A549 (cell line): ENCODE results near the gene PKP4. TPM values are rescaled to one million over a fixed set of nuclear protein-coding genes. Genes with fewer than 3 reads are reported as not detected.

Source experiments
- ATAC-seq, 2 experiments: fragments of 200-7000 bp in 1 of 2; fragments of >200 bp in 1 of 2; cut with Nextera tagmentation in 1 of 2; cut with Tn5 transposase in 1 of 2; 3 replicates each; pipeline versions ENCODE4 v1.8.0 to v1.9.1; 2018 to 2020; ENCODE audit warnings: mild to moderate bottlenecking in 1 of 2, moderate library complexity in 1 of 2
- CTCF ChIA-PET: fragments of 300-600 bp; sonication (Branson Sonifier 250); formaldehyde crosslinking; extraction: SDS; loops from one replicate; lab custom pipeline; 2021; ENCODE audit warnings: antibody characterized with exemption, inconsistent platforms; lab: Yijun Ruan, JAX
- POLR2A ChIA-PET: fragments of 350-600 bp; formaldehyde crosslinking; extraction: SDS; loops from one replicate; lab custom pipeline; 2021; ENCODE audit warnings: antibody characterized with exemption, inconsistent platforms; lab: Yijun Ruan, JAX
- DNase-seq, 2 experiments: peaks; one replicate each; pipeline versions ENCODE4 v3.0.0 to v3.0.0-alpha.2; 2011 to 2016; ENCODE audit warnings: low read depth in 1 of 2, low spot score in 1 of 2
- FAIRE-seq: peaks from 2 replicates; lab custom pipeline; 2011; peaks lifted over from hg19 to GRCh38; lab: Jason Lieb, UNC
- H3K27ac ChIP-seq, 2 experiments: fragments of >200 bp; sonication (Bioruptor Twin); formaldehyde crosslinking; 3 replicates each; pipeline ENCODE4 v1.5.1; 2016 to 2017
- H3K4me1 ChIP-seq: fragments of >200 bp; sonication (Bioruptor Twin); formaldehyde crosslinking; 3 replicates; pipeline ENCODE4 v1.6.1; 2016
- H3K4me2 ChIP-seq: fragments of >200 bp; sonication (Bioruptor Twin); formaldehyde crosslinking; 3 replicates; pipeline ENCODE4 v1.6.1; 2016
- H3K4me3 ChIP-seq: fragments of >200 bp; sonication (Bioruptor Twin); formaldehyde crosslinking; 3 replicates; pipeline ENCODE4 v1.5.1; 2016
- H3K9me3 ChIP-seq: fragments of >200 bp; sonication (Bioruptor Twin); formaldehyde crosslinking; 3 replicates; pipeline ENCODE4 v1.6.1; 2016
- ATOH8 ChIP-seq: fragments of 250-450 bp; sonication (Bioruptor Pico); IDR thresholded peaks from 2 replicates; pipeline ENCODE4 v1.5.0; 2020; ENCODE audit warnings: low read depth, mild to moderate bottlenecking, moderate library complexity
- BCL3 ChIP-seq: fragments of >200 bp; sonication (Bioruptor Twin); formaldehyde crosslinking; IDR thresholded peaks from 3 replicates; pipeline ENCODE4 v1.6.1; 2016
- CBX8 ChIP-seq: fragments of 200-600 bp; sonication (generic); IDR thresholded peaks from 2 replicates; pipeline ENCODE4 v1.6.1; 2016
- CEBPB ChIP-seq, 2 experiments: fragments of >200 bp in 1 of 2; sonication (Bioruptor Twin) in 1 of 2; formaldehyde crosslinking in 1 of 2; IDR thresholded peaks; 2 replicates each; pipeline ENCODE4 v1.6.1; 2012 to 2016
- CTCF ChIP-seq: fragments of >200 bp; sonication (Bioruptor Twin); formaldehyde crosslinking; IDR thresholded peaks from 3 replicates; pipeline ENCODE4 v1.5.1; 2016
- ELK1 ChIP-seq: fragments of 150-350 bp; IDR thresholded peaks from 2 replicates; pipeline ENCODE4 v1.6.1; 2014; ENCODE audit warnings: low read depth, mild to moderate bottlenecking, low read length
- FOXS1 ChIP-seq: fragments of 250-450 bp; sonication (Bioruptor Pico); IDR thresholded peaks from 2 replicates; pipeline ENCODE4 v1.5.0; 2020; ENCODE audit warnings: mild to moderate bottlenecking, moderate library complexity
- HOXB13 ChIP-seq: fragments of 250-450 bp; sonication (Bioruptor Pico); IDR thresholded peaks from 2 replicates; pipeline ENCODE4 v1.5.0; 2020; ENCODE audit warnings: low read depth, mild to moderate bottlenecking, moderate library complexity
- MAFK ChIP-seq: fragments of 450-650 bp; IDR thresholded peaks from 2 replicates; pipeline ENCODE4 v1.6.1; 2014; ENCODE audit not compliant: partially characterized antibody
- NFE2L2 ChIP-seq: fragments of 150-350 bp; conservative IDR thresholded peaks from 2 replicates; pipeline ENCODE4 v1.6.1; 2014; ENCODE audit warnings: low read length
- PBX3 ChIP-seq: IDR thresholded peaks from 2 replicates; pipeline ENCODE4 v1.6.1; 2012
- POLR2AphosphoS2 ChIP-seq: conservative IDR thresholded peaks from 2 replicates; pipeline ENCODE4 v1.6.1; 2012; ENCODE audit warnings: low read length, improper control_type of control experiment, inconsistent platforms
- RARB ChIP-seq: fragments of 250-450 bp; sonication (Bioruptor Pico); IDR thresholded peaks from 2 replicates; pipeline ENCODE4 v1.8.0; 2021; ENCODE audit warnings: mild to moderate bottlenecking, moderate library complexity
- RCOR1 ChIP-seq: fragments of 150-350 bp; IDR thresholded peaks from 2 replicates; pipeline ENCODE4 v1.6.1; 2014; ENCODE audit warnings: antibody characterized with exemption, low read length, low read depth
- SMC3 ChIP-seq: fragments of >200 bp; sonication (Bioruptor Twin); formaldehyde crosslinking; IDR thresholded peaks from 3 replicates; pipeline ENCODE4 v1.6.1; 2018; ENCODE audit warnings: inconsistent platforms
- SREBF2 ChIP-seq: fragments of 450-650 bp; IDR thresholded peaks from 2 replicates; pipeline ENCODE4 v1.6.1; 2014; ENCODE audit warnings: mild to moderate bottlenecking, moderate library complexity
- ZNF302 ChIP-seq: fragments of 250-450 bp; sonication (Bioruptor Pico); IDR thresholded peaks from 2 replicates; pipeline ENCODE4 v1.9.0; 2021; ENCODE audit warnings: inconsistent platforms, mild to moderate bottlenecking, moderate library complexity
- WGBS: methylation state at CpG from one replicate; pipeline ENCODE4 v1.1.6; 2017; ENCODE audit errors: missing lambda C conversion rate; 5-methylcytosine and 5-hydroxymethylcytosine counted together
- polyA plus RNA-seq, 4 experiments: library from polyadenylated mRNA; depleted of rRNA in 3 of 4; stranded (reverse); fragments of >200 nt; fragmentation: RNase III in 1 of 4; extraction: RNeasy Plus Mini Kit Qiagen cat#74134 plus additional on column Dnase treatment in 1 of 4; gene quantifications; 2 replicates in 3 of 4; 3 replicates in 1 of 4; pipeline ENCODE4 v1.2.3, GENCODE V29; 2011 to 2017

The PKP4 gene
- polyA plus RNA-seq, 2 of the 4 experiments (the other 2 are of a cell fraction) = 27.0 to 56.6 TPM

- WGBS = 55% methylated on average over 2 of the region's 2 CpGs
- no peaks in the 10 kb centered on the region for H3K4me1 ChIP-seq
- POLR2A ChIA-PET = no interaction called here
- no peak overlapping the region for H3K4me2 ChIP-seq
- FAIRE-seq (no peak), DNase-seq (no peak), ATAC-seq (no peak; a peak in 2 of 6 replicates)
- no peaks in the 10 kb centered on the region for H3K9me3 ChIP-seq
- no peak for TF ChIP-seq POLR2AphosphoS2
- TF ChIP-seq, all 56 proteins: peak for 0
- CTCF ChIA-PET = interaction anchor here (0.8 to 0.9 kb wide), 2 partner anchors 24 to 55 kb away, joined by 3 read pairs; no protein-coding TSS in a partner anchor
- H3K4me3 ChIP-seq = no peak overlapping the region
- H3K27ac ChIP-seq = no peak overlapping the region
Observed at GRCh38 chr2:158690823-158691222, 234.1 kb downstream of the PKP4 start.

- Histone ChIP-seq H3K4me1 (no peaks in the 10 kb centered on the region), H3K9me3 (no peaks in the 10 kb centered on the region; the same call in 2 of the 3 replicates), H3K4me2 (no peak overlapping the region), H3K4me3 (no peak overlapping the region), H3K27ac (no peak overlapping the region)
- TF ChIP-seq PBX3 = no peak
- TF ChIP-seq MAFK = peak; percentile 50
- ATAC-seq (no peak; a peak in 1 of 6 replicates), DNase-seq (no peak), FAIRE-seq (no peak)
- ChIA-PET POLR2A (no interaction called here), CTCF (interaction anchor here (0.9 kb wide), 1 partner anchor 25 kb away, joined by 3 read pairs; no protein-coding TSS in a partner anchor)
- 51% methylated on average over 4 of the region's 4 CpGs for WGBS
Observed at GRCh38 chr2:158691619-158692018, 234.9 kb downstream of the PKP4 start.

GRCh38 chr2:158692372-158693103 lies 235.8 kb downstream of the PKP4 start:
- TF ChIP-seq SREBF2 (no peak), RCOR1 (no peak), ZNF302 (CRISPR knock-in tag) (no peak), CEBPB (IDR thresholded peaks at IDR 0.05) (peak; percentile 27 to 55; a peak in 1 of 4 replicates)
- ChIA-PET POLR2A (no interaction called here), CTCF (no interaction called here)
- Histone ChIP-seq H3K27ac (no peak overlapping the region), H3K4me2 (no peak overlapping the region), H3K4me1 (no peaks in the 10 kb centered on the region), H3K4me3 (no peak overlapping the region), H3K9me3 (peaks cover 7% of the 10 kb centered on the region; the same call in 1 of the 3 replicates)
- no peak for FAIRE-seq
- DNase-seq = no peak
- no peak for ATAC-seq
- 80% methylated on average over 3 of the region's 3 CpGs for WGBS

- POLR2A ChIA-PET = no interaction called here
- TF ChIP-seq CBX8 = no peak
- TF ChIP-seq CTCF = no peak
- no peak for TF ChIP-seq SMC3
- TF ChIP-seq ELK1 = no peak
- no peak for TF ChIP-seq NFE2L2
- TF ChIP-seq CEBPB (IDR thresholded peaks at IDR 0.05) = no peak
- no peak for TF ChIP-seq FOXS1
- TF ChIP-seq HOXB13 (CRISPR knock-in tag) = no peak
- TF ChIP-seq BCL3 = no peak
- TF ChIP-seq ATOH8 (CRISPR knock-in tag) = no peak
- no peak for TF ChIP-seq RARB (CRISPR knock-in tag)
- Histone ChIP-seq H3K9me3 (peaks cover 7% of the 10 kb centered on the region; the same call in 1 of the 3 replicates), H3K4me3 (no peak overlapping the region), H3K27ac (no peak overlapping the region), H3K4me1 (no peaks in the 10 kb centered on the region), H3K4me2 (no peak overlapping the region)
- CTCF ChIA-PET = no interaction called here
- DNase-seq (no peak), FAIRE-seq (no peak), ATAC-seq (no peak)
Observed at GRCh38 chr2:158693476-158693875, 236.7 kb downstream of the PKP4 start.
